Fibroblast of skin of left quadriceps (primary cell): ENCODE measurements around the gene MRPL23.

Source experiments
- DNase-seq, 2 experiments: peaks; one replicate each; pipeline ENCODE4 v3.0.0-alpha.2; 2013; ENCODE audit warnings: low read depth in 2 of 2

The MRPL23 gene

DNA sequence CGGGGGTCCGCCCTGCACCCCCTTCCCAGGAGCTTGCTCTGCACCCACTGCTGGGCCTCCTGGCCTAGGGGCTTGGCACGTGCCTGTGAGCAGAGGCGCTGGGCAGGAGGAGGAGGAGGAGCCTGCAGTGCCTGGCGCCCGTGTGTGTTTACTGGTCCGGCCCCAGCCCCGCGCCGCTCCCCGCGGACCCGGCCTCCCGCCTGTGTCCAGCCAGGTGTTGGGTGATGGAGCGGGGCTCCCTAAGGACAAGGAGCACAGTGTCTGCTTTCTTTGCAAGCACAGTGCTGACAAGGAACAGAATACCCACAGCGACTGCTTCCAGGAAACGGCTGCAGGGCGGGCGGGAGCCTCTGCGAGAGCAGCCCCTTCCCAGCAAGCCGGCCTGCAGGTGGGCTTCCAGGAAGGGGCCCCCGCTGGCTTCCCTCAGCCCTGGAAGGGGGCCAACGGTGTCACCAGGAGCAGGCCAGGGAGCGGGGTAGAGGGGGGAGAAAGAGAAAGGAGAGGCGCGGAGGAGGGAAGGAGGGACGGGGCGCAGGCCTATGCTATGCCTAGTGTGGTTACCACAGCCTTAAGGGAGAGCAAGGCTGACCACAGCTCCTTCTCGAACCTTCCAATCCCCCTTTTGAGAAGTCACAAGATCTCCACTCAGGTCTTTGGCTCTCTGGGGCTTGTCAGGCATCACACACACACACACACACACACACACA, 43.9 kb downstream of the MRPL23 start:
- no peak for DNase-seq

DNA sequence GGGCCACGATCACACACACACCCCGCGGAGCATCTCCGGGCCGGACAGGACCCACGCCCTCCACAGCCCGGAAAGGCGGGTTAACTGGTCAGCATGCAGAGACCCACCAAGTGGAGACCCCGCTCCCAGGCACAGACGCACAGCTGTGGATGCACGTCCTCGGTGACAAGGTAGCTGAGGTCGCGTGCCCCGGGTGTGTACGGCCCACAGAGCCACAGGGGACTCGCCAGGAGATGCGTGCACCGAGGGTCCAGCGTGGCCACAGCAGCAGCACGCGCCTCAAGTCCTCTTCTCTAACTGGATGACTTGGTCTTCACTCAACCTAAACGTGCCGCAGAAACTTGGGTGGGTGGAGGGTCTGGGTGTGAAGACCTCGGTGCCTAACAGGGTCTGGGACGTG, 45.0 kb downstream of the MRPL23 start:
- DNase-seq, result no peak

DNA sequence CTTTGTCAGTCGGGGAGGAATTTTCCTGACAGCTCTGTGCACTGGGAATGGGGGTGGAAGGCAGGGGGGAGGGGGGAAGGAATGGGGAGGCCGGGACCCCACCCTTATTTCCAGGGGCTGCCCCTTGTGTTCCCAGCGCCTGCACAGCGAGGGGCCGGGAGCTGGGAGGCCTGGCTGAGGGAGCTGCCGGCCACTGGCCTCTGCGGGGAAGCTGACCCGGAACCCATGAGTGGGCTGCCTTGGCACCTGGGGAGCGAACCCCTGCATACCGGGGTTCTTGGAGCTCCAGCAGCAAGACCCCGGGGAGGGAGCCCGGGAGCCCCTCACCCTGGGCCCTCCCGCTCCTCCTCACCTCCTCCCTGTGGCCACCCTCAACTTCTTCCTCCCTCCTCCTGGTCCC, 47.0 kb downstream of the MRPL23 start:
- DNase-seq, result no peak

DNA sequence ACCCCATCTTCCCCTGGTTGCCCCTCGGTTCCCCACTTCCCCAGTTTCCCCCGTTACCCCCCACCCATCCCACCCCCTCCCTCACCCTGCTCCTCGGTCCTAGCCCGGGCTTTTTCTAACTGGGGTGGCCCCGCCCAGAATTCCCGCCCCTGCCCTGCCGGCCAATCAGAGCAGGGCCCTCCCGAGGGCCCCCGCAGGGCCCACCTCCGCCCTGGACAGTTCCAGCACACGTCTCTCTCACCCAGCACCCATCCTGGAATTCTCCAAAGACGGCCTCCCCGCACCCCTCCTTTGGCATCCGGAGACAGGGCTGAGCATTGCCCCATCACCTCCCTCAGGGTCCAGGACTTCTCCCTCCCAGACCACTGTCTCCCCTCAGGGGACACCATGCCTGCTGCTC, 50.6 kb downstream of the MRPL23 start, which contains the start of gene H19:
TSS of gene H19 (minus strand) at position 88 of the 400 bp plus-strand sequence.
- no peak for DNase-seq

DNA sequence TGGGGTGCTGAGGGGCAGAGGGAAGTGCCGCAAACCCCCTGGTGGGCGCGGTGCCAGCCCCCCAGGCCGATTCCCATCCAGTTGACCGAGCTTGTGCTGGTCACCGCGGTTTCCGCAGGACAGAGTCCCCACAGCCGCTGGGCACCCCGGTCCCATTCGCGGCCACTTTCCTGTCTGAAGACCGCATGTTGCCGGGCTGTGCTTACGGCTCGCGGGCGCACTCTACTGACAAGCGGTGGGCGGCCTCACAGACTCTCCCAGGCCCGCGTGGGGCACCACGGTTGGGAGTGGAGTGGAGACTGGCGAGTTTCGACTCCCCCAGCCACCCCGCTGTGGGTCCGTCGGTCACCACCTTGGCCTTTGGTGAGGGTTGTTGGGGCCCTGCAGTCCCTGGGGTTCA, 51.2 kb downstream of the MRPL23 start:
- no peak for DNase-seq

DNA sequence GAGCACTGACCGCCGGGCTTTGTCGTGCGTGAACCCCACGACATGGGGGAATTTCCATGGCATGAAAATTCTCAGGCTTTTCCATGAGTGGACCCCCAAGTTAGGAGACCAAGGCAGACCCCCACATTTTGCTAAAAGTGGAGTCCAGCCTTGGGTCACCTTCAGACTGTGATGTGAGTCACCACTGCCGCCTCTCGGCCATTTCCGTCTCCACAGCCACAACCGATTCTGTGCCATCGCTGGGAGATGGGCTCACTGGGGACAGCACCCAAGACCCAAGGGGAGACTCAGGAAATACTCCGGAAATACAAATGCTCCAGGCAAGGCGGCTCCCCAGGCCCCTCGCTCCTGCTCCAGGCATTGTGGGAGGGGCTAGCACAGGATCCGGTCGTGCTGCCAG, 51.7 kb downstream of the MRPL23 start:
- no peak for DNase-seq

DNA sequence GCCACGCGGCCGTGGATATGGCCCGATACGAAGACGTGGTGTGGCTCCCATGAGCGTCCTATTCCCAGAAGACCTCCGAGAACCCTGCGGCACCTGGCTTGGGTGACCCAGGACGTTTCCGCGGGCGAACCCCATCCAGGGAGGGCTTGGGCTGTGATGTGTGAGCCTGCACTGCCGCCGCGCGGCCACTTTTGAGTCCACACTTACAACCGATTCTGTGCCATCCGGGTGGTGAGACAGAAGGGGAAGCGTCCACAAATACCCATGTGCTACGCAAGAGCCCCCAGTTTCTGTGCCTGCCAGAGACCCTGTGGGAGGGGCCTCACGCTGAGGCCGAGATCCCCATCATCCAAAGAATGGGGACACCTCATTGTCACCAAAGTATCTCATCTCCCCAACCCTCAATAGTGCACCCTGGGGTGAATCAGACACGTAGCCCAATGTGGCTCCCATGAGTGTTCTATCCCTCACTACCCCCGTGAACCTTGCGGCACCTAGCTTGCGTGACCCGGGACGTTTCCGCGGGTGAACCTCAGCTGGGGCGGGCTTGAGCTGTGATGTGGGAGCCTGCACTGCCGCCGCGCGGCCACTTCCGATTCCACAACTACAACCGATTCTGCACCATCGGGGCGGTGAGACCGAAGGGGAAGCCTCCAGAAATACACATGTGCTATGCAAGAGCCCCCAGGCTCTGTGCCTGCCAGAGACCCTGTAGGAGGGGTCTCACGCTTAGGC, 55.1 kb downstream of the MRPL23 start:
- DNase-seq, result no peak

DNA sequence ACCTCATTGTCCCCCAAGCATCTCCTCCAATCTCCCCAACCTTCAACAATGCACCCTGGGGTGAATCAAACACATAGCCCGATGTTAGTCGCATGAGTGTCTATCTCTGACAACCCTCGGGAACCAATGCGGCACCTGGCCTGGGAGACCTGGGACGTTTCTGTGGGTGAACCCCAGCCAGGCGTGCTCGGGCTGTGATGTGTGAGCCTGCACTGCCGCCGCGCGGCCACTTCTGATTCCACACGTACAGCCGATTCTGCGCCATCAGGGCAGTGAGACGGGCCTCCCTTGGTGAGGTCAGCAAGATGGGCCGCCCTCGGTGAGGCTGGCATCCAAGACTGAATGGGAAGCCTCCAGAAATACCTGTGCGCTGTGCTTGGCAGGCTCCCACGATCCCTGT, 55.7 kb downstream of the MRPL23 start:
- DNase-seq, result no peak

DNA sequence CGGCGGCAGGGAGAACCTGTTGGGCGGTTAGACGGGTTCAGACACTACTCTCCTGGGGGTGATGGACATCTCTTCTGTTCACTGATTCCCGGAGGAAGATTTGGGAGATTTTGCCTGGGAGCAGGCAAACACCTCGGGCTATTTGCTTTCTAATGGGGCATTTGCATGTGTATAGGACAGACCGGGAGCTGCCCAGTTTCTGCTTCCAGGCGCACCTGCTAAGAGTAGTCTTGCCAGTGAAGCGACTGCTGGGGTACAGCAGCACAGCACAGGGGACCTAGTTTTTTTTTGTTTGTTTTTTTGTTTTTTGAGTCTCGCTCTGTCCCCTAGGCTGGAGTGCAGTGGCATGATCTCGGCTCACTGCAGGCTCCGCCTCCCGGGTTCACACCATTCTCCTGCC, 57.3 kb downstream of the MRPL23 start:
- no peak for DNase-seq
